AG04449 (cell line): Measurements from ENCODE around the gene PCDHGB5.
A peak's percentile ranks its signal among the peaks of the same experiment; 100 is the strongest.

Experiments used
- CTCF ChIA-PET: fragments of 350-600 bp; formaldehyde crosslinking; extraction: SDS; loops from one replicate; lab custom pipeline; 2021; ENCODE audit warnings: antibody characterized with exemption; lab: Yijun Ruan, JAX
- POLR2A ChIA-PET: fragments of 400-600, 350-600 bp; formaldehyde crosslinking; extraction: SDS; loops from one replicate; lab custom pipeline; 2020; ENCODE audit warnings: antibody characterized with exemption, inconsistent platforms; lab: Yijun Ruan, JAX
- DNase-seq: peaks from one replicate; pipeline ENCODE4 v3.0.0-alpha.2; 2010; ENCODE audit warnings: low read depth, low spot score
- H3K4me3 ChIP-seq: 2 replicates; pipeline ENCODE4 v1.5.1; 2011; ENCODE audit warnings: low read depth, mild to moderate bottlenecking, control low read depth, low read length
- TF ChIP-seq, protein P1 (sequence below): IDR thresholded peaks from one replicate; pipeline ENCODE4 v1.5.1; 2011; ENCODE audit warnings: mild to moderate bottlenecking, moderate library complexity, low read length, control low read depth, inconsistent platforms; ENCODE audit not compliant: insufficient read depth; ENCODE audit errors: missing control alignments

PCDHGB5 gene

DNA sequence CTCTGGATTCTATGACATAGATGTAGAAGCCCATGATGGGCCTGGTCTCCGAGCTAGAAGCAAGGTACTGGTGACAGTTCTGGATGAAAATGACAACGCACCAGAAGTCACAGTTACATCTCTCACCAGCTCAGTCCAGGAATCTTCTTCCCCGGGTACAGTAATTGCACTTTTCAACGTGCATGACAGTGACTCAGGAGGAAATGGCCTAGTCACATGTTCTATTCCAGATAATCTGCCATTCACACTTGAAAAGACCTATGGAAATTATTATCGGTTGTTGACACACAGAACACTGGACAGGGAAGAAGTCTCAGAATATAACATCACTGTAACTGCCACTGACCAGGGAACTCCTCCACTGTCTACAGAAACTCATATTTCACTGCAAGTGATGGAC is 41.6 kb upstream of the PCDHGB5 start:
- TF ChIP-seq, protein P1, sequence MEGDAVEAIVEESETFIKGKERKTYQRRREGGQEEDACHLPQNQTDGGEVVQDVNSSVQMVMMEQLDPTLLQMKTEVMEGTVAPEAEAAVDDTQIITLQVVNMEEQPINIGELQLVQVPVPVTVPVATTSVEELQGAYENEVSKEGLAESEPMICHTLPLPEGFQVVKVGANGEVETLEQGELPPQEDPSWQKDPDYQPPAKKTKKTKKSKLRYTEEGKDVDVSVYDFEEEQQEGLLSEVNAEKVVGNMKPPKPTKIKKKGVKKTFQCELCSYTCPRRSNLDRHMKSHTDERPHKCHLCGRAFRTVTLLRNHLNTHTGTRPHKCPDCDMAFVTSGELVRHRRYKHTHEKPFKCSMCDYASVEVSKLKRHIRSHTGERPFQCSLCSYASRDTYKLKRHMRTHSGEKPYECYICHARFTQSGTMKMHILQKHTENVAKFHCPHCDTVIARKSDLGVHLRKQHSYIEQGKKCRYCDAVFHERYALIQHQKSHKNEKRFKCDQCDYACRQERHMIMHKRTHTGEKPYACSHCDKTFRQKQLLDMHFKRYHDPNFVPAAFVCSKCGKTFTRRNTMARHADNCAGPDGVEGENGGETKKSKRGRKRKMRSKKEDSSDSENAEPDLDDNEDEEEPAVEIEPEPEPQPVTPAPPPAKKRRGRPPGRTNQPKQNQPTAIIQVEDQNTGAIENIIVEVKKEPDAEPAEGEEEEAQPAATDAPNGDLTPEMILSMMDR: no peak
- POLR2A ChIA-PET: no interaction called here
- CTCF ChIA-PET: interaction anchor here (1.0 to 3.7 kb wide), 12 partner anchors 9 to 211 kb away, joined by 3 to 37 read pairs (median 6); partner anchors contain the start of genes PCDHGA2, PCDHGA3 and PCDHGB3

DNA sequence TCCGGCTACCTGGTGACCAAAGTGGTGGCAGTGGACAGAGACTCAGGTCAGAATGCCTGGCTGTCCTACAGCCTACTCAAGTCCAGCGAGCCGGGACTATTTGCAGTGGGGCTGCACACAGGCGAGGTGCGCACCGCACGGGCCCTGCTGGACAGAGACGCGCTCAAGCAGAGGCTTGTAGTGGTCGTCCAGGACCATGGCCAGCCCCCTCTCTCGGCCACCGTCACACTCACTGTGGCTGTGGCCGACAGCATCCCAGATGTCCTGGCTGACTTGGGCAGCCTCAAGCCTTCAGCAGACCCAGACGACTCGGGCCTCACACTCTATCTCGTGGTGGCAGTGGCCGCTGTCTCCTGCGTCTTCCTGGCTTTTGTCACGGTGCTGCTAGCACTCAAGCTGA is 40.8 kb upstream of the PCDHGB5 start:
- TF ChIP-seq, protein P1: no peak
- ChIA-PET CTCF (interaction anchor here (1.1 to 3.9 kb wide), 3 partner anchors 37 to 206 kb away, joined by 3 to 32 read pairs (median 5); no protein-coding TSS in a partner anchor), POLR2A (no interaction called here)
- DNase-seq: no peak
- no peak overlapping the region for H3K4me3 ChIP-seq

More for the DNA sequence above, 41.6 kb upstream of the PCDHGB5 start:
- DNase-seq: no peak
- no peak overlapping the region for H3K4me3 ChIP-seq

DNA sequence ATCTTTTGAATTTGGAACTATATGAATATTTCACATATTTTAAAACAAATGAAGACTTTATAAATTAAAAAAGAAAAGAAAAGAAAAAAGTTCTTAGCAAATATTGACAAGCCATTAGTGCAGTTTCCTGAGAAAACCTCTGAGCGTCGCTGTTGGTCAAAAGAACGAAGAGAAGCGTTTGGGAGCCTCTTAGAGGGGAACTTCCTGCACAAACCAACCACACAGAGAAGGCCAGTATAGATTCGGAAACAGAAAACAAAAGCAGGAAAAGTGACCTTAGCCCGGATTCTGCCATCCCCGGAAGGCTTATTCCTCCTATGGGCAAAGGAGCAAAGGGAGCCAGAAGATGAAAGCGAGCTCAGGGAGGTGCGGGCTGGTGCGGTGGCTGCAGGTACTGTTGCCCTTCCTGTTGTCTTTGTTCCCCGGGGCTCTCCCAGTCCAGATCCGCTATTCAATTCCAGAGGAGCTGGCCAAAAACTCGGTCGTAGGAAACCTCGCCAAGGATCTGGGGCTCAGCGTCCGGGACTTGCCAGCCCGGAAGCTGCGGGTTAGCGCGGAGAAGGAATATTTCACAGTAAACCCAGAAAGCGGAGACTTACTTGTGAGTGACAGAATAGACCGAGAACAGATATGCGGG is 37.8 kb upstream of the PCDHGB5 start, which contains the start of gene PCDHGB2:
PCDHGB2 (plus strand) TSS at position 205 of the 637 bp plus-strand sequence; CDS start at position 347, 142 bp downstream.
- DNase-seq: no peak
- TF ChIP-seq, protein P1: peak; percentile 15
- CTCF ChIA-PET: interaction anchor here (0.8 to 3.9 kb wide), 7 partner anchors 10 to 206 kb away, joined by 3 to 32 read pairs (median 9); partner anchors contain the start of genes PCDHGA3, PCDHGB1 and PCDHGB3
- POLR2A ChIA-PET: no interaction called here
- peak within 1 kb of the TSS; percentile 53 for H3K4me3 ChIP-seq

DNA sequence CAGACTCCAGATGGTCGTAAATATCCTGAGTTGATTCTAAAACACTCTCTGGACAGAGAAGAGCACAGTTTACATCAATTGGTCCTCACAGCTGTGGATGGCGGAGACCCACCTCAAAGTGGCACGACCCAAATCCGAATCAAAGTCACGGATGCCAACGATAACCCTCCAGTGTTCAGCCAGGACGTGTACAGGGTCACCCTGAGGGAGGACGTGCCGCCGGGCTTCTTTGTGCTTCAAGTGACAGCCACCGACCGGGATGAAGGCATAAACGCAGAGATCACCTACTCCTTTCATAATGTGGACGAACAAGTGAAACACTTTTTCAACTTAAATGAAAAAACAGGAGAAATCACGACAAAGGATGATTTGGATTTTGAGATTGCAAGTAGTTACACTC is 37.1 kb upstream of the PCDHGB5 start:
- H3K4me3 ChIP-seq: peak overlapping the region; percentile 53; the same call in 1 of the 2 replicates
- ChIA-PET POLR2A (no interaction called here), CTCF (interaction anchor here (0.8 to 3.9 kb wide), 6 partner anchors 10 to 205 kb away, joined by 3 to 32 read pairs (median 10); partner anchors contain the start of genes PCDHGA3, PCDHGB1 and PCDHGB3)
- TF ChIP-seq, protein P1: no peak
- no peak for DNase-seq

DNA sequence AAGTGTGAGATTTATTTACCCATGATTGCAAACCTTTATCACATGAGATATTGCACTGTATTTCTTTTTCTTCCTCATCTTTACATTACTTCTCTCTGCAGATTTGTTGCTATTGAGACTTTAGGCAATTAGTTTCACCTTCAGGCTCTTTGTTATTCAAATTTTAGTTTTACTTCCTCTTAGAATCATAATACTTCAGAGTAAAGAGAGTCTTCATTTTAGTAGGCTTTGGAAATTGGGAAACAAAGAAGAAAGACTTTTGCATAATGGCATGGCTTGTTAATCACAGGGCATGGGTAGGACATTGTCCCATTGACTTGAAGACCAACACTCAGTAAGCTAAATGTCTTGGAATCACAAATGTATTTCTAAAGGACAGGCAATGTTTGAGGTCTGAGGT is 35.0 kb upstream of the PCDHGB5 start:
- TF ChIP-seq, protein P1: no peak
- ChIA-PET CTCF (interaction anchor here (1.1 to 3.5 kb wide), 5 partner anchors 9 to 204 kb away, joined by 3 to 27 read pairs (median 4); partner anchors contain the start of gene PCDHGB1), POLR2A (no interaction called here)
- no peak for DNase-seq
- no peak overlapping the region for H3K4me3 ChIP-seq
